Activated B cell treated with CpG ODN at 0.5 μM for 24 hours (primary cell): ENCODE results near the gene GHRHR. TPM values are rescaled to one million over a fixed set of nuclear protein-coding genes. Genes with fewer than 3 reads are reported as not detected.

Experiments used
- ATAC-seq: fragments of 200-7000 bp; cut with Tn5 transposase; one replicate; pipeline ENCODE4 v1.10.0; 2021; ENCODE audit warnings: low read depth, mild to moderate bottlenecking, moderate library complexity
- CTCF ChIA-PET: fragments of 350-600 bp; sonication (Branson Sonifier 250); formaldehyde crosslinking; loops from one replicate; lab custom pipeline; 2021; ENCODE audit warnings: antibody characterized with exemption; lab: Charles Lee
- POLR2A ChIA-PET: fragments of 350-600 bp; sonication (Branson Sonifier 250); formaldehyde crosslinking; loops from one replicate; lab custom pipeline; 2021; ENCODE audit warnings: antibody characterized with exemption; lab: Charles Lee
- DNase-seq: peaks from one replicate; pipeline ENCODE4 v3.0.0; 2022
- H3K27ac Mint-ChIP-seq: one replicate; pipeline ENCODE4 v1.8.0; 2020; ENCODE audit warnings: mixed read lengths
- H3K27me3 Mint-ChIP-seq: one replicate; pipeline ENCODE4 v1.8.0; 2021; ENCODE audit warnings: mixed read lengths
- H3K36me3 Mint-ChIP-seq: one replicate; pipeline ENCODE4 v1.8.0; 2021; ENCODE audit warnings: low read depth, mixed read lengths
- H3K4me1 Mint-ChIP-seq: one replicate; pipeline ENCODE4 v1.8.0; 2021; ENCODE audit warnings: mixed read lengths
- H3K4me3 Mint-ChIP-seq: one replicate; pipeline ENCODE4 v1.8.0; 2020; ENCODE audit warnings: mild to moderate bottlenecking, mixed read lengths
- H3K9me3 Mint-ChIP-seq: one replicate; pipeline ENCODE4 v1.8.0; 2020; ENCODE audit warnings: mixed read lengths
- CTCF ChIP-seq: fragments of 200-600 bp; IDR thresholded peaks from one replicate; pipeline ENCODE4 v1.8.0; 2022; ENCODE audit warnings: antibody characterized with exemption, mild to moderate bottlenecking
- intact Hi-C: fragments of 100-400 bp; cut with micrococcal nuclease; formaldehyde crosslinking; loops from one replicate; pipeline ENCODE4 v1.15.1; 2024
- total RNA-seq: library from RNA; stranded (reverse); gene quantifications from 2 replicates; pipeline ENCODE4 v1.2.3, GENCODE V29; 2022

Gene GHRHR
- total RNA-seq, 1 donor from 2014 or later, result not detected

GRCh38 chr7:30921540-30922401 lies 42.0 kb upstream of the GHRHR start:
- Mint-ChIP-seq H3K27ac (no peak overlapping the region), H3K36me3 (no peaks in the 10 kb centered on the region), H3K4me3 (no peak overlapping the region), H3K9me3 (no peaks in the 10 kb centered on the region), H3K4me1 (no peaks in the 10 kb centered on the region), H3K27me3 (no peaks in the 10 kb centered on the region)
- TF ChIP-seq CTCF, result no peak
- no peak for ATAC-seq
- POLR2A ChIA-PET, result no interaction called here
- intact Hi-C loops, result no loop called here
- CTCF ChIA-PET, result no interaction called here
- peak; percentile 9 for DNase-seq

- ChIA-PET POLR2A (no interaction called here), CTCF (no interaction called here)
- no peaks in the 10 kb centered on the region for H3K27me3 Mint-ChIP-seq
- intact Hi-C loops, result no loop called here
- H3K4me1 Mint-ChIP-seq, result no peaks in the 10 kb centered on the region
- H3K4me3 Mint-ChIP-seq, result no peak overlapping the region
- no peaks in the 10 kb centered on the region for H3K9me3 Mint-ChIP-seq
- no peak overlapping the region for H3K27ac Mint-ChIP-seq
- ATAC-seq, result no peak
- no peak for DNase-seq
- no peaks in the 10 kb centered on the region for H3K36me3 Mint-ChIP-seq
- no peak for TF ChIP-seq CTCF
These were observed 41.2 kb upstream of the GHRHR start for GRCh38 chr7:30922596-30922995.

- peak; percentile 5 for DNase-seq
- TF ChIP-seq CTCF, result no peak
- no peak overlapping the region for H3K4me3 Mint-ChIP-seq
- no peaks in the 10 kb centered on the region for H3K9me3 Mint-ChIP-seq
- no peak for ATAC-seq
- ChIA-PET POLR2A (no interaction called here), CTCF (no interaction called here)
- H3K27me3 Mint-ChIP-seq, result peaks cover 2% of the 10 kb centered on the region
- intact Hi-C loops, result no loop called here
- no peaks in the 10 kb centered on the region for H3K4me1 Mint-ChIP-seq
- H3K36me3 Mint-ChIP-seq, result no peaks in the 10 kb centered on the region
- no peak overlapping the region for H3K27ac Mint-ChIP-seq
These were observed 40.6 kb upstream of the GHRHR start for GRCh38 chr7:30923009-30923773.

- intact Hi-C loops, result no loop called here
- no peak overlapping the region for H3K4me3 Mint-ChIP-seq
- ChIA-PET POLR2A (no interaction called here), CTCF (no interaction called here)
- no peaks in the 10 kb centered on the region for H3K4me1 Mint-ChIP-seq
- peak; percentile 11 for DNase-seq
- no peaks in the 10 kb centered on the region for H3K9me3 Mint-ChIP-seq
- H3K27ac Mint-ChIP-seq, result no peak overlapping the region
- H3K36me3 Mint-ChIP-seq, result no peaks in the 10 kb centered on the region
- ATAC-seq, result no peak
- H3K27me3 Mint-ChIP-seq, result peaks cover 2% of the 10 kb centered on the region
- no peak for TF ChIP-seq CTCF
These were observed 39.9 kb upstream of the GHRHR start for GRCh38 chr7:30923774-30924413.

GRCh38 chr7:30924624-30925023 lies 39.1 kb upstream of the GHRHR start:
- H3K27me3 Mint-ChIP-seq, result peaks cover 2% of the 10 kb centered on the region
- CTCF ChIA-PET, result no interaction called here
- no peak for TF ChIP-seq CTCF
- no peaks in the 10 kb centered on the region for H3K9me3 Mint-ChIP-seq
- no peaks in the 10 kb centered on the region for H3K4me1 Mint-ChIP-seq
- no peak for ATAC-seq
- DNase-seq, result peak; percentile 7
- intact Hi-C loops, result no loop called here
- no peak overlapping the region for H3K4me3 Mint-ChIP-seq
- H3K36me3 Mint-ChIP-seq, result no peaks in the 10 kb centered on the region
- POLR2A ChIA-PET, result no interaction called here
- no peak overlapping the region for H3K27ac Mint-ChIP-seq
